ENCODE measurements around the gene GLS2. TPM values are rescaled to one million over a fixed set of nuclear protein-coding genes. Genes with fewer than 3 reads are reported as not detected.

Gene GLS2
- total and polyA plus RNA-seq, 9 of the 15 experiments (the other 6 are each of a cell fraction or from before 2014, with no cell fraction given), result 0.11 TPM; not detected in 8

DNA sequence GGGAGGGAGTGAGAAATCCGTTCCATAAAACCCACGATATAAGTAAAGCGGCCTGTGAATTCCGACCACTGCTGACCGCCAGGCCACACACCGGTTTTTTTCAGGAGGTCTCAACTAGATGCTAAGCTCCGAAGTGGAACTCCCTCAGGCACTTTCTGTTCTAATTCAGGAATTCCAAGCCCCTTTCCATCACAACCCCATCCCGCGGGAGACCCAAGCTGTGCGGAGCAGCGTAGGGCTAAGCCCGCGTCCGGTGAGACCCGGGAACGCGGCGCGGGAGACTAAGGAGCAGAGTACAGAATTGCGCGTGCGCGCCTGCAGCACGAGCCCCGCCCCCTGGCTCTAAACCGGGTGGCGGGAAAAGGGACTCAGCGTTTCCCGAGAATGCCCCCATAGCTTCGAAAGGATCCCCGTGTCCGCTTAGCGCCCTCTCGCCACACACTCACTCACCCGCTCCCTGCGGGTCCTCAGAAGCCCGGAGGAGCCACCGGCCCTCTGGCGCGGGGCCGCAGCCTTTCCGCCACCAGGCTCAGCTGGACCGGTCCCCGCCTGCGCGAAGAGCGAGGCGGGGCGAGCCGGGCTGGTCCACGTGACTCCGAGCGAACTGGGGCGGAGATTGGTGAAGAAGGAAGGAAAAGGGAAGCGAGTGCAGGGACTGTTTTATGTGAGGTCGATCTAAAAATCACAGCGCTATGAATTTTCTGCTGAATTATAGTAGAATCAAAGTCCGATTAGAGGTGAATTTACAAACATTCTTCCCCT lies 38.9 kb downstream of the GLS2 start, which contains the start of gene TIMELESS (continued):
- TF ChIP-seq, protein P1, sequence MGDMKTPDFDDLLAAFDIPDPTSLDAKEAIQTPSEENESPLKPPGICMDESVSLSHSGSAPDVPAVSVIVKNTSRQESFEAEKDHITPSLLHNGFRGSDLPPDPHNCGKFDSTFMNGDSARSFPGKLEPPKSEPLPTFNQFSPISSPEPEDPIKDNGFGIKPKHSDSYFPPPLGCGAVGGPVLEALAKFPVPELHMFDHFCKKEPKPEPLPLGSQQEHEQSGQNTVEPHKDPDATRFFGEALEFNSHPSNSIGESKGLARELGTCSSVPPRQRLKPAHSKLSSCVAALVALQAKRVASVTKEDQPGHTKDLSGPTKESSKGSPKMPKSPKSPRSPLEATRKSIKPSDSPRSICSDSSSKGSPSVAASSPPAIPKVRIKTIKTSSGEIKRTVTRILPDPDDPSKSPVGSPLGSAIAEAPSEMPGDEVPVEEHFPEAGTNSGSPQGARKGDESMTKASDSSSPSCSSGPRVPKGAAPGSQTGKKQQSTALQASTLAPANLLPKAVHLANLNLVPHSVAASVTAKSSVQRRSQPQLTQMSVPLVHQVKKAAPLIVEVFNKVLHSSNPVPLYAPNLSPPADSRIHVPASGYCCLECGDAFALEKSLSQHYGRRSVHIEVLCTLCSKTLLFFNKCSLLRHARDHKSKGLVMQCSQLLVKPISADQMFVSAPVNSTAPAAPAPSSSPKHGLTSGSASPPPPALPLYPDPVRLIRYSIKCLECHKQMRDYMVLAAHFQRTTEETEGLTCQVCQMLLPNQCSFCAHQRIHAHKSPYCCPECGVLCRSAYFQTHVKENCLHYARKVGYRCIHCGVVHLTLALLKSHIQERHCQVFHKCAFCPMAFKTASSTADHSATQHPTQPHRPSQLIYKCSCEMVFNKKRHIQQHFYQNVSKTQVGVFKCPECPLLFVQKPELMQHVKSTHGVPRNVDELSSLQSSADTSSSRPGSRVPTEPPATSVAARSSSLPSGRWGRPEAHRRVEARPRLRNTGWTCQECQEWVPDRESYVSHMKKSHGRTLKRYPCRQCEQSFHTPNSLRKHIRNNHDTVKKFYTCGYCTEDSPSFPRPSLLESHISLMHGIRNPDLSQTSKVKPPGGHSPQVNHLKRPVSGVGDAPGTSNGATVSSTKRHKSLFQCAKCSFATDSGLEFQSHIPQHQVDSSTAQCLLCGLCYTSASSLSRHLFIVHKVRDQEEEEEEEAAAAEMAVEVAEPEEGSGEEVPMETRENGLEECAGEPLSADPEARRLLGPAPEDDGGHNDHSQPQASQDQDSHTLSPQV (IDR thresholded peaks at IDR 0.05), result peak; percentile 68
- TF ChIP-seq CBX8 (IDR thresholded peaks at IDR 0.05; ENCODE audit: borderline replicate concordance, extremely low read depth, low read depth, low read length, poor library complexity, severe bottlenecking), result no peak
- TF ChIP-seq TCFL5 (CRISPR knock-in tag; conservative IDR thresholded peaks at IDR 0.05), result no peak
- TF ChIP-seq FOXM1 (IDR thresholded peaks at IDR 0.05; ENCODE audit: low read depth), result no peak
- TF ChIP-seq FOXM1 (CRISPR knock-in tag; IDR thresholded peaks at IDR 0.05; ENCODE audit: low read depth), result peak; percentile 35; the same call in 1 of the 2 replicates
- TF ChIP-seq PTBP1 (IDR thresholded peaks at IDR 0.05; ENCODE audit: low read depth, low read length), result no peak
- no peak for TF ChIP-seq ZNF696 (CRISPR knock-in tag; conservative IDR thresholded peaks at IDR 0.05)
- TF ChIP-seq GATA2 (CRISPR knock-in tag; IDR thresholded peaks at IDR 0.05), result no peak
- TF ChIP-seq, protein P2, sequence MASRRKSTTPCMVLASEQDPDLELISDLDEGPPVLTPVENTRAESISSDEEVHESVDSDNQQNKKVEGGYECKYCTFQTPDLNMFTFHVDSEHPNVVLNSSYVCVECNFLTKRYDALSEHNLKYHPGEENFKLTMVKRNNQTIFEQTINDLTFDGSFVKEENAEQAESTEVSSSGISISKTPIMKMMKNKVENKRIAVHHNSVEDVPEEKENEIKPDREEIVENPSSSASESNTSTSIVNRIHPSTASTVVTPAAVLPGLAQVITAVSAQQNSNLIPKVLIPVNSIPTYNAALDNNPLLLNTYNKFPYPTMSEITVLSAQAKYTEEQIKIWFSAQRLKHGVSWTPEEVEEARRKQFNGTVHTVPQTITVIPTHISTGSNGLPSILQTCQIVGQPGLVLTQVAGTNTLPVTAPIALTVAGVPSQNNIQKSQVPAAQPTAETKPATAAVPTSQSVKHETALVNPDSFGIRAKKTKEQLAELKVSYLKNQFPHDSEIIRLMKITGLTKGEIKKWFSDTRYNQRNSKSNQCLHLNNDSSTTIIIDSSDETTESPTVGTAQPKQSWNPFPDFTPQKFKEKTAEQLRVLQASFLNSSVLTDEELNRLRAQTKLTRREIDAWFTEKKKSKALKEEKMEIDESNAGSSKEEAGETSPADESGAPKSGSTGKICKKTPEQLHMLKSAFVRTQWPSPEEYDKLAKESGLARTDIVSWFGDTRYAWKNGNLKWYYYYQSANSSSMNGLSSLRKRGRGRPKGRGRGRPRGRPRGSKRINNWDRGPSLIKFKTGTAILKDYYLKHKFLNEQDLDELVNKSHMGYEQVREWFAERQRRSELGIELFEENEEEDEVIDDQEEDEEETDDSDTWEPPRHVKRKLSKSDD (conservative IDR thresholded peaks at IDR 0.05; ENCODE audit: low read length), result no peak
- no peak for TF ChIP-seq ZNF146 (CRISPR knock-in tag; IDR thresholded peaks at IDR 0.05; ENCODE audit: unreplicated experiment)
- no peak for TF ChIP-seq HSF4 (CRISPR knock-in tag; IDR thresholded peaks at IDR 0.05; ENCODE audit: borderline replicate concordance)
- TF ChIP-seq MCM2 (IDR thresholded peaks at IDR 0.05; ENCODE audit: low read depth), result no peak
- TF ChIP-seq KDM2B (CRISPR knock-in tag; IDR thresholded peaks at IDR 0.05), result no peak
- peak; percentile 27; the same call in 1 of the 2 replicates for TF ChIP-seq ETV5 (CRISPR knock-in tag; IDR thresholded peaks at IDR 0.05; ENCODE audit: low read depth)
- no peak for TF ChIP-seq ZNF695 (CRISPR knock-in tag; IDR thresholded peaks at IDR 0.05)
- peak; percentile 54; the same call in 1 of the 2 replicates for TF ChIP-seq DMBX1 (CRISPR knock-in tag; IDR thresholded peaks at IDR 0.05; ENCODE audit: borderline replicate concordance)
- TF ChIP-seq, protein P3, sequence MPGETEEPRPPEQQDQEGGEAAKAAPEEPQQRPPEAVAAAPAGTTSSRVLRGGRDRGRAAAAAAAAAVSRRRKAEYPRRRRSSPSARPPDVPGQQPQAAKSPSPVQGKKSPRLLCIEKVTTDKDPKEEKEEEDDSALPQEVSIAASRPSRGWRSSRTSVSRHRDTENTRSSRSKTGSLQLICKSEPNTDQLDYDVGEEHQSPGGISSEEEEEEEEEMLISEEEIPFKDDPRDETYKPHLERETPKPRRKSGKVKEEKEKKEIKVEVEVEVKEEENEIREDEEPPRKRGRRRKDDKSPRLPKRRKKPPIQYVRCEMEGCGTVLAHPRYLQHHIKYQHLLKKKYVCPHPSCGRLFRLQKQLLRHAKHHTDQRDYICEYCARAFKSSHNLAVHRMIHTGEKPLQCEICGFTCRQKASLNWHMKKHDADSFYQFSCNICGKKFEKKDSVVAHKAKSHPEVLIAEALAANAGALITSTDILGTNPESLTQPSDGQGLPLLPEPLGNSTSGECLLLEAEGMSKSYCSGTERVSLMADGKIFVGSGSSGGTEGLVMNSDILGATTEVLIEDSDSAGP (CRISPR knock-in tag; IDR thresholded peaks at IDR 0.05), result no peak
- no peak for TF ChIP-seq PTTG1 (tag; IDR thresholded peaks at IDR 0.05; ENCODE audit: low read depth)
- 0 out of 2 replicates have a peak, but pooled peaks have one; percentile 4 for TF ChIP-seq BCOR (IDR thresholded peaks at IDR 0.05)
- no peak for TF ChIP-seq ASH1L (IDR thresholded peaks at IDR 0.05; ENCODE audit: borderline replicate concordance, low read depth, partially characterized antibody)

All from K562 (cell line).